Measurements from ENCODE around the gene SSRP1.
A peak's percentile ranks its signal among the peaks of the same experiment; 100 is the strongest.

The SSRP1 gene

DNA sequence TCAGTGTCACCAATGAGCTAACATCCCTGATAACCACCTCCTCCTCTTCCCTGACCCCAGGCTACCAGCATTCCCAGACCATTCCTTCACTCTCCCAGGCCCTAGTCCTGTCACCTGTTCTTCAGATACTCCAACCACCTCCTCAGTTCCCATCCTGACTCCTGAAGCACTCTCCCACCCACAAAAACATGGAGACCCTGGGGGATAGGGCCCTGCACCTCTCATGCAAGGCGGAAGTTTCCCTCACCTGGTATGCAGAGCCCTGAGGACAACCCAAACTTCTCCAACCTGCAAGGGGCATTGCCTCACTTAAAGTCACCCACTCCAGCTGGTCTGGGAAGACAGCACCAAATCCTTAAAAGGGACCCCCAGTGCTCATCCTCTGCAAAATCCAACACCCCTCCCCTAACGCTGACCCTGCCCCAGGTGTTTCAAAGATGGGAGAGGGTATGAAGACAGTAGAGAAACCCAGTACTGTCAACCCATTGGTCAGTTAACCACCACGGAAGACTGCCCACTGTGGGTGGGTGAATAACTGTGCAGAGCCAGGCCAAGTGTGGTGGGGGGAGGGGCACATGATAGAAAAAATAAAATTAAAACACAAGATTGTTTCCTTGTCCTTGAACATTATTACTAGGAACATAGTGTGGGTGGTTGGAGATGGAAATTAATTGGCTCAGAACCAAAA lies 12.4 kb downstream of the SSRP1 start (continued):
- no peak for TF ChIP-seq ZNF169 (tag by site-specific recombination; IDR thresholded peaks at IDR 0.05)

DNA sequence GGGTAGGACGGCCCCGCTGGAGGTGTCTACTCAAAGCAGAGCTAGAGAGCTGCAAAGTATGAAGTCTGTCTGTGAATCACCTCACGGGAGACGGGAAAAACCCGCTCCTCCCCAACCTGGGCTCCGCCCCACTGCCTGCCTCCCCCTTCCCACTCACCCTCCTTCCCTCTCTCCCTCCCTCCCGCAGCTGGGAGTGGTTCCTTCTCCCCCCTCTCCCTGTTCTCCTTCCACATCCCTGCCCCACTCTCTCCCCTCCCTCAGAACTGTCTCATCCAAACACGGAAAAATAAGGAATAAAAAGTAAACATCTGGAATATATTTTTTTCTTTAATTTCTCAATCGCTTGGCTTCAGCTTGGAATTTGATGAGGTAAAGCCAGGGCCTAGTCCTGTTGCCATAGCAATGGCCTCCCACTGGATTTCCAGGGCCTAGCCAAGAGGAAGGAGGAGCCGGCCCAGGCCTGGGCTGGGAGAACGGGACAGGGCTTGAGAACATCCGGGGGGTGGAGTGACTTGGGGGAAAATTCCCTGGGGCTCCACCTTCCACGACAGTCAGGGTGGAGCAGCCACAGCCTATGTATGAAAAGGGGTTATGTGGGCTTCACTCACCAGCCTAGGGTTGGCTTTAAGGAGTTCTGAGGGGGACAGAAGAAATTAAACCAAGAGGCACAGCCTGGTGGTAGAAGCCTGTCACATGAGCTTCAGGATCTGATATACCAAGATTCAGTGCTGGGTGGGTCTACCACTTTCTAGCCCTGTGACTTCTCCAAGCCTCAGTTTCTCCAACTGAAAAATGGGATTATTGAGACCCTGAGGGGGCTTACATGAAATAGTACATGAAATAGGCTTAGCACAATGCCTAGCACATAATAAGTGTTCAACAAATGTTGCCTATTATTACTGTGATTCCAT lies 13.2 kb downstream of the SSRP1 start:
- H3K36me3 ChIP-seq (ENCODE audit: control insufficient read depth in 2 of 2, insufficient read depth in 1 of 2, low read length in 2 of 2) = peaks cover 3 to 48% of the 10 kb centered on the region in 2 experiments; a peak in 2 of 3 replicates
- H3K4me1 ChIP-seq (ENCODE audit: control insufficient read depth, insufficient read depth, low read length) = peaks cover 7% of the 10 kb centered on the region
- H3K9me3 ChIP-seq (ENCODE audit: control insufficient read depth, insufficient read depth, low read depth, low read length) = no peaks in the 10 kb centered on the region
- CTCF ChIA-PET = interaction anchor here (1.1 to 2.0 kb wide), 3 partner anchors 11 to 204 kb away, joined by 3 to 7 read pairs (median 7); no protein-coding TSS in a partner anchor
- POLR2A ChIA-PET = interaction anchor here (0.5 to 6.5 kb wide), 7 partner anchors 10 to 141 kb away, joined by 3 to 95 read pairs (median 3); partner anchors contain the start of gene SSRP1
- peak overlapping the region; percentile 1 for H3K4me3 ChIP-seq (ENCODE audit: low read depth, low read length)
- H3K27ac ChIP-seq (ENCODE audit: extremely low read depth, low read depth, low read length) = peak overlapping the region; percentile 3; the same call in 1 of the 2 replicates
- TF ChIP-seq ZNF16 (tag by site-specific recombination; IDR thresholded peaks at IDR 0.05; ENCODE audit: low read depth) (no peak), ZFP3 (tag by site-specific recombination; IDR thresholded peaks at IDR 0.05; ENCODE audit: low read depth) (no peak), ZNF184 (tag by site-specific recombination; IDR thresholded peaks at IDR 0.05) (no peak), ZBTB21 (tag by site-specific recombination; IDR thresholded peaks at IDR 0.05) (no peak), SP2 (tag by site-specific recombination; IDR thresholded peaks at IDR 0.05) (peak; percentile 62), ZNF626 (tag by site-specific recombination; IDR thresholded peaks at IDR 0.05) (no peak), ZNF266 (tag by site-specific recombination; IDR thresholded peaks at IDR 0.05; ENCODE audit: low read depth) (no peak), SCRT1 (tag by site-specific recombination; IDR thresholded peaks at IDR 0.05; ENCODE audit: borderline replicate concordance) (no peak), ZNF747 (tag by site-specific recombination; IDR thresholded peaks at IDR 0.05) (no peak), ZBTB20 (tag by site-specific recombination; IDR thresholded peaks at IDR 0.05) (peak; percentile 60), BCL11B (tag by site-specific recombination; IDR thresholded peaks at IDR 0.05; ENCODE audit: low read depth) (no peak), ZFHX2 (tag by site-specific recombination; conservative IDR thresholded peaks at IDR 0.05) (peak; percentile 74), ZFP41 (tag by site-specific recombination; IDR thresholded peaks at IDR 0.05; ENCODE audit: borderline replicate concordance) (no peak), GFI1B (tag by site-specific recombination; IDR thresholded peaks at IDR 0.05) (no peak), ZNF2 (tag by site-specific recombination; IDR thresholded peaks at IDR 0.05) (no peak), ZNF214 (tag by site-specific recombination; IDR thresholded peaks at IDR 0.05; ENCODE audit: borderline replicate concordance) (no peak), ZNF654 (tag by site-specific recombination; IDR thresholded peaks at IDR 0.05; ENCODE audit: low read depth) (no peak), YY2 (tag by site-specific recombination; IDR thresholded peaks at IDR 0.05) (no peak), ZNF114 (tag by site-specific recombination; IDR thresholded peaks at IDR 0.05) (no peak), HOXA7 (CRISPR knock-in tag; IDR thresholded peaks at IDR 0.05; ENCODE audit: borderline replicate concordance) (no peak), ZNF521 (tag by site-specific recombination; IDR thresholded peaks at IDR 0.05) (no peak), ZNF302 (tag by site-specific recombination; IDR thresholded peaks at IDR 0.05; ENCODE audit: low read depth) (no peak), ZNF843 (tag by site-specific recombination; IDR thresholded peaks at IDR 0.05) (no peak), ZNF501 (tag by site-specific recombination; IDR thresholded peaks at IDR 0.05) (no peak), OSR2 (tag by site-specific recombination; IDR thresholded peaks at IDR 0.05) (no peak)
- TF ChIP-seq, protein P1, sequence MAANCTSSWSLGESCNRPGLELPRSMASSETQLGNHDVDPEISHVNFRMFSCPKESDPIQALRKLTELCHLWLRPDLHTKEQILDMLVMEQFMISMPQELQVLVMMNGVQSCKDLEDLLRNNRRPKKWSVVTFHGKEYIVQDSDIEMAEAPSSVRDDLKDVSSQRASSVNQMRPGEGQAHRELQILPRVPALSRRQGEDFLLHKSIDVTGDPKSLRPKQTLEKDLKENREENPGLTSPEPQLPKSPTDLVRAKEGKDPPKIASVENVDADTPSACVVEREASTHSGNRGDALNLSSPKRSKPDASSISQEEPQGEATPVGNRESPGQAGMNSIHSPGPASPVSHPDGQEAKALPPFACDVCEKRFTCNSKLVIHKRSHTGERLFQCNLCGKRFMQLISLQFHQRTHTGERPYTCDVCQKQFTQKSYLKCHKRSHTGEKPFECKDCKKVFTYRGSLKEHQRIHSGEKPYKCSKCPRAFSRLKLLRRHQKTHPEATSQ (tag by site-specific recombination; IDR thresholded peaks at IDR 0.05) = no peak
- TF ChIP-seq, protein P2, sequence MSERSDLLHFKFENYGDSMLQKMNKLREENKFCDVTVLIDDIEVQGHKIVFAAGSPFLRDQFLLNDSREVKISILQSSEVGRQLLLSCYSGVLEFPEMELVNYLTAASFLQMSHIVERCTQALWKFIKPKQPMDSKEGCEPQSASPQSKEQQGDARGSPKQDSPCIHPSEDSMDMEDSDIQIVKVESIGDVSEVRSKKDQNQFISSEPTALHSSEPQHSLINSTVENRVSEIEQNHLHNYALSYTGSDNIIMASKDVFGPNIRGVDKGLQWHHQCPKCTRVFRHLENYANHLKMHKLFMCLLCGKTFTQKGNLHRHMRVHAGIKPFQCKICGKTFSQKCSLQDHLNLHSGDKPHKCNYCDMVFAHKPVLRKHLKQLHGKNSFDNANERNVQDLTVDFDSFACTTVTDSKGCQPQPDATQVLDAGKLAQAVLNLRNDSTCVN (tag by site-specific recombination; optimal IDR thresholded peaks at IDR 0.05) = no peak
- TF ChIP-seq, protein P3, sequence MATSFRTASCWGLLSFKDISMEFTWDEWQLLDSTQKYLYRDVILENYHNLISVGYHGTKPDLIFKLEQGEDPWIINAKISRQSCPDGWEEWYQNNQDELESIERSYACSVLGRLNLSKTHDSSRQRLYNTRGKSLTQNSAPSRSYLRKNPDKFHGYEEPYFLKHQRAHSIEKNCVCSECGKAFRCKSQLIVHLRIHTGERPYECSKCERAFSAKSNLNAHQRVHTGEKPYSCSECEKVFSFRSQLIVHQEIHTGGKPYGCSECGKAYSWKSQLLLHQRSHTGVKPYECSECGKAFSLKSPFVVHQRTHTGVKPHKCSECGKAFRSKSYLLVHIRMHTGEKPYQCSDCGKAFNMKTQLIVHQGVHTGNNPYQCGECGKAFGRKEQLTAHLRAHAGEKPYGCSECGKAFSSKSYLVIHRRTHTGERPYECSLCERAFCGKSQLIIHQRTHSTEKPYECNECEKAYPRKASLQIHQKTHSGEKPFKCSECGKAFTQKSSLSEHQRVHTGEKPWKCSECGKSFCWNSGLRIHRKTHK (tag by site-specific recombination; IDR thresholded peaks at IDR 0.05) = no peak
- TF ChIP-seq, protein P4, sequence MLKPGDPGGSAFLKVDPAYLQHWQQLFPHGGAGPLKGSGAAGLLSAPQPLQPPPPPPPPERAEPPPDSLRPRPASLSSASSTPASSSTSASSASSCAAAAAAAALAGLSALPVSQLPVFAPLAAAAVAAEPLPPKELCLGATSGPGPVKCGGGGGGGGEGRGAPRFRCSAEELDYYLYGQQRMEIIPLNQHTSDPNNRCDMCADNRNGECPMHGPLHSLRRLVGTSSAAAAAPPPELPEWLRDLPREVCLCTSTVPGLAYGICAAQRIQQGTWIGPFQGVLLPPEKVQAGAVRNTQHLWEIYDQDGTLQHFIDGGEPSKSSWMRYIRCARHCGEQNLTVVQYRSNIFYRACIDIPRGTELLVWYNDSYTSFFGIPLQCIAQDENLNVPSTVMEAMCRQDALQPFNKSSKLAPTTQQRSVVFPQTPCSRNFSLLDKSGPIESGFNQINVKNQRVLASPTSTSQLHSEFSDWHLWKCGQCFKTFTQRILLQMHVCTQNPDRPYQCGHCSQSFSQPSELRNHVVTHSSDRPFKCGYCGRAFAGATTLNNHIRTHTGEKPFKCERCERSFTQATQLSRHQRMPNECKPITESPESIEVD (tag by site-specific recombination; IDR thresholded peaks at IDR 0.05) = no peak

Measured in HEK293 (cell line).